H1 (cell line): ENCODE measurements around the gene RAD51D. TPM values are rescaled to one million over a fixed set of nuclear protein-coding genes. Genes with fewer than 3 reads are reported as not detected.

ENCODE experiments used
- CBX8 ChIP-seq: fragments of 300-800, 300-1000 bp; sonication (generic); IDR thresholded peaks from 2 replicates; pipeline ENCODE4 v1.7.1; 2016; ENCODE audit warnings: low read depth, low read length, borderline replicate concordance
- CHD1 ChIP-seq: IDR thresholded peaks from 2 replicates; pipeline ENCODE4 v1.6.1; 2012; ENCODE audit warnings: low read depth, low read length, improper control_type of control experiment
- EP300 ChIP-seq, 2 experiments: IDR thresholded peaks; 1 replicate in 1 of 2; 2 replicates in 1 of 2; pipeline ENCODE4 v1.6.1; 2011 to 2012; ENCODE audit warnings: low read depth in 2 of 2, low read length in 2 of 2, mild to moderate bottlenecking in 2 of 2, borderline replicate concordance in 1 of 2, inconsistent platforms in 1 of 2, moderate library complexity in 1 of 2
- EZH2 ChIP-seq: fragments of 200-600 bp; sonication (generic); IDR thresholded peaks from 2 replicates; pipeline ENCODE4 v1.7.1; 2012; ENCODE audit warnings: low read depth, mild to moderate bottlenecking, moderate library complexity, low read length, inconsistent platforms; ENCODE audit not compliant: severe bottlenecking
- JUN ChIP-seq: IDR thresholded peaks from 2 replicates; pipeline ENCODE4 v1.6.1; 2011; ENCODE audit warnings: low read depth, mild to moderate bottlenecking, improper control_type of control experiment, low read length
- NRF1 ChIP-seq: IDR thresholded peaks from 2 replicates; pipeline ENCODE4 v1.6.1; 2011; ENCODE audit warnings: mild to moderate bottlenecking, low read depth, low read length, improper control_type of control experiment
- POU5F1 ChIP-seq: IDR thresholded peaks from 2 replicates; pipeline ENCODE4 v1.6.1; 2011; ENCODE audit warnings: low read depth, mild to moderate bottlenecking, low read length, moderate library complexity
- RFX5 ChIP-seq: IDR thresholded peaks from 2 replicates; pipeline ENCODE4 v1.6.1; 2011; ENCODE audit warnings: low read depth, low read length, improper control_type of control experiment, borderline replicate concordance
- TCF12 ChIP-seq: IDR thresholded peaks from 2 replicates; pipeline ENCODE4 v1.6.1; 2011; ENCODE audit warnings: low read depth, mild to moderate bottlenecking, low read length
- polyA plus RNA-seq, 7 experiments: library from polyadenylated mRNA; depleted of rRNA in 3 of 7; stranded (reverse) in 5 of 7; unstranded in 2 of 7; fragments of >200 nt in 5 of 7; fragments of 200-250 nt in 2 of 7; gene quantifications; 1 replicate in 5 of 7; 2 replicates in 1 of 7; 4 replicates in 1 of 7; pipeline versions ENCODE4 v1.2.1 to v1.2.3, GENCODE V29; 2011 to 2013; ENCODE audit warnings: missing spikeins in 2 of 7, mixed read lengths in 2 of 7
- total RNA-seq: library from RNA; stranded (reverse); fragmentation: NEBNext Ultra II Directional; extraction: Animal tissue kit (Norgen Biotek cat#: 25700); gene quantifications from 2 replicates; pipeline ENCODE4 v1.2.1, GENCODE V29; 2021
- TF ChIP-seq, protein P1 (sequence below): IDR thresholded peaks from 2 replicates; pipeline ENCODE4 v1.6.1; 2012; ENCODE audit warnings: low read length, inconsistent platforms

Gene RAD51D
- total and polyA plus RNA-seq, 2 of the 8 experiments (the other 6 are each of a cell fraction or from before 2014, with no cell fraction given), result 10.2 to 12.9 TPM

DNA sequence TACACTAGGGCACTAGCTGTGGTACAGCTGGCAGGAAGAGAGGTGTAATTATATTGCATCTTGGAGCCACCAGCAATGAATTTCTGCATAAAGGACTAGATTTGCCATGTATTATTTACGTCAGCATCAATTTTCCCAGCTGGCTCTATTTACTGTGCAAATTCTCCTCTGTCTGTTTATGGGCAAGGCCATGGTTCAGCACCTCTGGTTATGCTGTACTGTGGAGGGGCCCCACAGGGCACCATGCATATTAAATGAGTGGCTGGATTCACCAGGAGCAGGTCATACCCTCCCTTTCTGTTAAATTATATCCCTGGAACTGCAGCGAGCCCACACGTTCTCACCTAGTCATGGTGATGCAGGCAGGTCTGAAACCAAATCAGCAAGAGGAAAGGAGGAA lies 19.8 kb downstream of the RAD51D start (continued):
- TF ChIP-seq EZH2 (no peak), JUN (no peak), CBX8 (no peak), TCF12 (no peak), EP300 (IDR thresholded peaks at IDR 0.05; ENCODE audit: borderline replicate concordance in 1 of 2, low read depth in 2 of 2, low read length in 2 of 2) (no peak), CHD1 (no peak), RFX5 (no peak), NRF1 (no peak), POU5F1 (no peak)
- TF ChIP-seq, protein P1, sequence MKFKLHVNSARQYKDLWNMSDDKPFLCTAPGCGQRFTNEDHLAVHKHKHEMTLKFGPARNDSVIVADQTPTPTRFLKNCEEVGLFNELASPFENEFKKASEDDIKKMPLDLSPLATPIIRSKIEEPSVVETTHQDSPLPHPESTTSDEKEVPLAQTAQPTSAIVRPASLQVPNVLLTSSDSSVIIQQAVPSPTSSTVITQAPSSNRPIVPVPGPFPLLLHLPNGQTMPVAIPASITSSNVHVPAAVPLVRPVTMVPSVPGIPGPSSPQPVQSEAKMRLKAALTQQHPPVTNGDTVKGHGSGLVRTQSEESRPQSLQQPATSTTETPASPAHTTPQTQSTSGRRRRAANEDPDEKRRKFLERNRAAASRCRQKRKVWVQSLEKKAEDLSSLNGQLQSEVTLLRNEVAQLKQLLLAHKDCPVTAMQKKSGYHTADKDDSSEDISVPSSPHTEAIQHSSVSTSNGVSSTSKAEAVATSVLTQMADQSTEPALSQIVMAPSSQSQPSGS, result no peak
